GM12874 (cell line): ENCODE results near the gene INO80C.

Experiments used
- TF ChIP-seq, protein P1 (sequence below): IDR thresholded peaks from 2 replicates; pipeline ENCODE4 v1.5.1; 2011; ENCODE audit warnings: low read depth, mild to moderate bottlenecking, control low read depth, low read length, moderate library complexity; ENCODE audit not compliant: insufficient read depth

INO80C gene

DNA sequence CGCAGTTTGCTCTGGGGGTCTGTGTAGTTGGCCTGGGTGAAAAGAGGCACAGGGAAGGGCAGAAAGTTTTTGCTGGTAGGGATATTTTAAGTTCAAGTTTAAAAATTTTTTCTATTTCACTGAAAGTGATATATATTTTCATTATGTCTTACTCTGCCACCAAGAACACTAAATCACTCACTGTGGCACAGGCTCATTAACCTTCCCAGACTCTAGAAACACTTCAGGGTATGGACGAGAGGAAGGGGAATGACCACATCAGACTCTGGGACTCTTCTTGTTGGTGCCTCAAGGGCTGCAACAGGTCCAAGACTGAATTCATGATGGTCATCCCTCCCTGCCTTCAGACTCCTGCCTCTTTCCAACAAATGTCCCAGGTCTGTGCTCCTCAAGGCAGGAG, 29.0 kb downstream of the INO80C start:
- TF ChIP-seq, protein P1, sequence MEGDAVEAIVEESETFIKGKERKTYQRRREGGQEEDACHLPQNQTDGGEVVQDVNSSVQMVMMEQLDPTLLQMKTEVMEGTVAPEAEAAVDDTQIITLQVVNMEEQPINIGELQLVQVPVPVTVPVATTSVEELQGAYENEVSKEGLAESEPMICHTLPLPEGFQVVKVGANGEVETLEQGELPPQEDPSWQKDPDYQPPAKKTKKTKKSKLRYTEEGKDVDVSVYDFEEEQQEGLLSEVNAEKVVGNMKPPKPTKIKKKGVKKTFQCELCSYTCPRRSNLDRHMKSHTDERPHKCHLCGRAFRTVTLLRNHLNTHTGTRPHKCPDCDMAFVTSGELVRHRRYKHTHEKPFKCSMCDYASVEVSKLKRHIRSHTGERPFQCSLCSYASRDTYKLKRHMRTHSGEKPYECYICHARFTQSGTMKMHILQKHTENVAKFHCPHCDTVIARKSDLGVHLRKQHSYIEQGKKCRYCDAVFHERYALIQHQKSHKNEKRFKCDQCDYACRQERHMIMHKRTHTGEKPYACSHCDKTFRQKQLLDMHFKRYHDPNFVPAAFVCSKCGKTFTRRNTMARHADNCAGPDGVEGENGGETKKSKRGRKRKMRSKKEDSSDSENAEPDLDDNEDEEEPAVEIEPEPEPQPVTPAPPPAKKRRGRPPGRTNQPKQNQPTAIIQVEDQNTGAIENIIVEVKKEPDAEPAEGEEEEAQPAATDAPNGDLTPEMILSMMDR, result no peak

GRCh38 chr18:35467624-35468016, 30.1 kb downstream of the INO80C start:
- TF ChIP-seq, protein P1, result no peak

DNA sequence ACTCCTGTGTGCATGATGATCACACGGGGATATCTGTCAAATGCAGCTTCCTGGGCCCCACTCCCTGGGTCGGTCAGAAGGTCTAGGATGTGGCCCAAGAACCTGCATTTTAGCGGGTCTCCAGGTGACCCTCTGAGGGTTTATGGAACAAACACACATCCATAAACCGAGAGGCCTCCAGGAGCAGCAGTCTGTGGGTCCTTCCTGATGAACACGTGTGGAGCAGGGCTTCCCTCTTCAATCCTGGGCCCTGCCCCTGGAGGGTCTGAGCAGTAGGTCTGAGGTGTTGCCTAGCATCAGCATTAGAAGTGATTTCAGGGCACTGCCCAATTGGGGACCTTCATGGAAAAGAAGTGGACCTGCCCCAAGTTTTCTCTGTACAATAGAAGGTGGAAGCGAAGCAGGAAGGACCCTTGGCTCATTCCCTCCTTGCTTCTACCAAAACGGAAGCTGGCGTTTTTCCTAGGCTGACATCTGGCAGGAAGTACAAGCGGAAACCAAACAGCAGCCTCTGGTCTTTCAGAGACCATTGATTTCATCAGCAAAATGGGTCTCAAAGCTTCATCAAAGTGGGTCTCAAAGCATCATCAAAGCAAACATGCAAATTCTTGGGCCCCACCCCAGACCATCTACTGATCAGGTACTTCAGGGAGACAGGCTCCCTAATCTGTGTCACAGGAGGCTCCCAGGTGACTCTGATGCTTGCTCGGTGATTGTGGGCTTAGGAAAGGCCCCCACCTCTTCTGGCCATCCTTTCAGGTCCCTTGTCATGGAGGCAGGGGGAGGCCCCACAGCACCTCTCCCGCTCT, 30.7 kb downstream of the INO80C start:
- TF ChIP-seq, protein P1, result no peak

DNA sequence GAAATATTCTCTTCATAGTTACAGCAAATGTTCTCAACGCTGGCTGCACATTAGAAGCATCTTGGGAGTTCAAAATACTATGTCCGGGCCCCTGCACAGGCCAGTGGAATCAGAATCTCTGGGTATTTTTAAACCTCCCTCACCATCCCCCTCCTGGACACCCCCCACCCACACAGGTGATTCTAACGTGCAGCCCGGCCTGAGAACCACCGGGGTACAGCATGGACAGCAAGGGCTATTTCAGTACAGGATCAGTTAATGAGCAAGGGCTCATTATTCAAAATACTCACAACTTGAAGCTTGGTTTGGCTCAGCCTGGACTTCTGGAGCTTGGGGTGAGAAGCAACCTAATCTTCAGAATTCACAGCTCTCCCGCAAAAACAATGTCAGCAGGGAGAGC, 31.4 kb downstream of the INO80C start:
- TF ChIP-seq, protein P1, result no peak

- TF ChIP-seq, protein P1, result no peak
These were observed 32.4 kb downstream of the INO80C start for GRCh38 chr18:35465329-35465728.

GRCh38 chr18:35464831-35465279, 32.9 kb downstream of the INO80C start:
- TF ChIP-seq, protein P1, result no peak

- TF ChIP-seq, protein P1, result no peak
These were observed 33.9 kb downstream of the INO80C start for GRCh38 chr18:35463827-35464226.
